Fibroblast of mammary gland (primary cell): Measurements from ENCODE around the gene SLC16A6.

Experiments used
- DNase-seq: peaks from one replicate; pipeline ENCODE4 v3.0.0-alpha.2; 2010; ENCODE audit warnings: low read depth
- H3K4me3 ChIP-seq: 2 replicates; pipeline ENCODE4 v1.5.1; 2011; ENCODE audit warnings: low read depth, mild to moderate bottlenecking, low read length, moderate library complexity; ENCODE audit not compliant: control insufficient read depth
- CTCF ChIP-seq: conservative IDR thresholded peaks from 2 replicates; pipeline ENCODE4 v1.5.1; 2011; ENCODE audit warnings: low read depth, low read length, inconsistent platforms; ENCODE audit not compliant: control insufficient read depth, insufficient read depth

Gene SLC16A6

GRCh38 chr17:68325961-68326360 is 35.0 kb upstream of the SLC16A6 start:
- H3K4me3 ChIP-seq = no peak overlapping the region
- no peak for DNase-seq
- no peak for TF ChIP-seq CTCF

- no peak for TF ChIP-seq CTCF
- no peak for DNase-seq
- H3K4me3 ChIP-seq = no peak overlapping the region
Measured at GRCh38 chr17:68324654-68325336, 33.9 kb upstream of the SLC16A6 start.

GRCh38 chr17:68324114-68324513 is 33.2 kb upstream of the SLC16A6 start:
- no peak for TF ChIP-seq CTCF
- no peak for DNase-seq
- no peak overlapping the region for H3K4me3 ChIP-seq

GRCh38 chr17:68322630-68323029 is 31.7 kb upstream of the SLC16A6 start:
- TF ChIP-seq CTCF = no peak

GRCh38 chr17:68321556-68321954 is 30.6 kb upstream of the SLC16A6 start:
- no peak for DNase-seq
- H3K4me3 ChIP-seq = no peak overlapping the region
- TF ChIP-seq CTCF = no peak

More at GRCh38 chr17:68322630-68323029, 31.7 kb upstream of the SLC16A6 start:
- no peak for DNase-seq
- H3K4me3 ChIP-seq = no peak overlapping the region

- no peak for TF ChIP-seq CTCF
- H3K4me3 ChIP-seq = no peak overlapping the region
- DNase-seq = no peak
Measured at GRCh38 chr17:68320943-68321555, 30.1 kb upstream of the SLC16A6 start.
